Colonic mucosa (tissue), 4 donors: ENCODE measurements around the gene BET1L. TPM values are rescaled to one million over a fixed set of nuclear protein-coding genes. Genes with fewer than 3 reads are reported as not detected.
"Not testable (repeated sequence)": the region's sequence is repeated elsewhere in the genome, so short reads cannot be mapped to it uniquely, and the experiment has no call there.

ENCODE experiments used
- DNase-seq: peaks from one replicate; pipeline ENCODE4 v3.0.0-alpha.2; 2020
- H3K27ac ChIP-seq: fragments of 200-600 bp; one replicate; pipeline ENCODE4 v1.8.0; 2021
- H3K27me3 ChIP-seq: fragments of 200-600 bp; one replicate; pipeline ENCODE4 v1.8.0; 2021
- H3K36me3 ChIP-seq: fragments of 200-600 bp; one replicate; pipeline ENCODE4 v1.8.0; 2021
- H3K4me1 ChIP-seq: fragments of 200-600 bp; one replicate; pipeline ENCODE4 v1.8.0; 2021; ENCODE audit warnings: mild to moderate bottlenecking
- H3K4me3 ChIP-seq: fragments of 200-600 bp; one replicate; pipeline ENCODE4 v1.8.0; 2021
- H3K9ac ChIP-seq, 2 donors: one replicate each; pipeline ENCODE4 v1.7.0; 2013; ENCODE audit warnings: control low read depth in 2 of 2, low read depth in 2 of 2, low read length in 2 of 2
- H3K9me3 ChIP-seq: fragments of 200-600 bp; one replicate; pipeline ENCODE4 v1.8.0; 2021
- intact Hi-C: fragments of 100-400 bp; cut with DNase I; formaldehyde crosslinking; loops from one replicate; pipeline ENCODE4 v1.14.1; 2022
- total RNA-seq, 2 donors: library from RNA; stranded (reverse); fragmentation: NEBNext Ultra II Directional in 1 of 2; extraction: Animal tissue kit (Norgen Biotek cat#: 25700) in 1 of 2; gene quantifications; one replicate each; pipeline ENCODE4 v1.2.1, GENCODE V29; 2021
- TF ChIP-seq, protein P1 (sequence below): fragments of 200-600 bp; IDR thresholded peaks from one replicate; pipeline ENCODE4 v1.8.0; 2022; ENCODE audit warnings: antibody characterized with exemption, mild to moderate bottlenecking
- donor health status: healthy.
- donor health status: DM: no; HTN: no; CAD: no.
- donor health status: DM: no; HTN: no; CAD: no.

Gene BET1L
- total RNA-seq, 2 donors from 2014 or later, result 51.0 to 62.2 TPM

DNA sequence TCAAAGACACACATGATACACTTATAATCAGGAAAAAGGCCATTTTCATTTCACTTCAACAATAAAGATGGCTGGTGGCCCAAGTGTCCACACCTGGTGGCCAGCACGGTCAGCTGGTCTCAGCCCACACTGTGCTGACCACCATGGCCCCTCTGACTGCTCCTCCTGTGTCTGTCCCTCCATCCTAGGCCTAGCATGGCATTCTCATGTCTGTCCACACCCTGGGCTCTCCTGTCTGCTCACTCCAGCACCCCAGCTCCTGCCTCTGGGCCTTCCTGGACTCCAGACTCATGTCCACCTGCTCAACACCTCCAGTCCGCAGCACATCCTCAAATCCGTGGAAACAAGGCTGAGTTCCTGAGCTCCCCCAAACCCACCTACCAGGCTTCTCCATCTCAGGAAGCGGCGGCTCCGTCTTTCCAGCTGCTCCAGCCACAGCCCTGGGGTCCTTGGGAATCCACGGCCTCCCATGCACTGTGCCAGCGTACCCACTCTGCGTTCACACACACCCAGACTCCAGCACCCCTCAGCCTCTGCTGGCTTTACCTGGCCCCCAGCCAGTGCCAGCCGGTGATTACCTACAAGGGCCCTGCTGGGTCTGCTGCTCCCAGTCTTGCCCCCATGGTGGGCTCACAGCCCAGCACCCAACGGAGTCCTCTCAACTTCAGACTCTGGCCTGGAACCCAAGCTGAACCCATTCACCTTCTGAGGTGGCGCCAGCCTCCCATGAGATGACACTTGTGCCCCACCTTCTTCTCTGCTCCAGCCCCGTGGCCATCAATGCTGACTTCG is 15.0 kb upstream of the BET1L start:
- Histone ChIP-seq H3K27ac (no peak overlapping the region), H3K9ac (peak overlapping the region in 1 of 2 donors; percentile 12)
- DNase-seq, result no peak

DNA sequence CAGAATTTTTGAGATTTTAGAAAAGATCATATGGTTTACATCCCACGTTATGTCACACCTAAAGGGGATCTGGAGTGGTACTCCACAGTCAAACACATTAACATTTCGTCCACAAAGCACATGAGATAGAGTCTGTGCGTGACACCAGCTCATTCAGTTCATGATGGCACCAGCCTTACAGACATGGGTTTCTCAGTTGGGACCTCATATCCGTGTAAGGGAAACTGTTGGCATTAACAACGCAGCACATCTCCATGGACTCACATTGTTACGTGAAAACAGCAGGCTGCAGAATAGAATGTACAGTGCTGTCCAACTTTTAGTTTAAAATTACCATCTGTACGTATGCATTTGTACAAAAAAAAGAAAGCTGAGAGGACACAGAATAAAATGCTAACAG is 14.3 kb upstream of the BET1L start:
- TF ChIP-seq, protein P1, sequence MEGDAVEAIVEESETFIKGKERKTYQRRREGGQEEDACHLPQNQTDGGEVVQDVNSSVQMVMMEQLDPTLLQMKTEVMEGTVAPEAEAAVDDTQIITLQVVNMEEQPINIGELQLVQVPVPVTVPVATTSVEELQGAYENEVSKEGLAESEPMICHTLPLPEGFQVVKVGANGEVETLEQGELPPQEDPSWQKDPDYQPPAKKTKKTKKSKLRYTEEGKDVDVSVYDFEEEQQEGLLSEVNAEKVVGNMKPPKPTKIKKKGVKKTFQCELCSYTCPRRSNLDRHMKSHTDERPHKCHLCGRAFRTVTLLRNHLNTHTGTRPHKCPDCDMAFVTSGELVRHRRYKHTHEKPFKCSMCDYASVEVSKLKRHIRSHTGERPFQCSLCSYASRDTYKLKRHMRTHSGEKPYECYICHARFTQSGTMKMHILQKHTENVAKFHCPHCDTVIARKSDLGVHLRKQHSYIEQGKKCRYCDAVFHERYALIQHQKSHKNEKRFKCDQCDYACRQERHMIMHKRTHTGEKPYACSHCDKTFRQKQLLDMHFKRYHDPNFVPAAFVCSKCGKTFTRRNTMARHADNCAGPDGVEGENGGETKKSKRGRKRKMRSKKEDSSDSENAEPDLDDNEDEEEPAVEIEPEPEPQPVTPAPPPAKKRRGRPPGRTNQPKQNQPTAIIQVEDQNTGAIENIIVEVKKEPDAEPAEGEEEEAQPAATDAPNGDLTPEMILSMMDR, result no peak
- DNase-seq, result no peak

More for the DNA sequence above, 15.0 kb upstream of the BET1L start:
- Histone ChIP-seq H3K9me3 (no peaks in the 10 kb centered on the region), H3K27me3 (no peaks in the 10 kb centered on the region), H3K36me3 (no peaks in the 10 kb centered on the region), H3K4me3 (no peak overlapping the region), H3K4me1 (no peaks in the 10 kb centered on the region)
- intact Hi-C loops, result no loop called here
- TF ChIP-seq, protein P1, result no peak

DNA sequence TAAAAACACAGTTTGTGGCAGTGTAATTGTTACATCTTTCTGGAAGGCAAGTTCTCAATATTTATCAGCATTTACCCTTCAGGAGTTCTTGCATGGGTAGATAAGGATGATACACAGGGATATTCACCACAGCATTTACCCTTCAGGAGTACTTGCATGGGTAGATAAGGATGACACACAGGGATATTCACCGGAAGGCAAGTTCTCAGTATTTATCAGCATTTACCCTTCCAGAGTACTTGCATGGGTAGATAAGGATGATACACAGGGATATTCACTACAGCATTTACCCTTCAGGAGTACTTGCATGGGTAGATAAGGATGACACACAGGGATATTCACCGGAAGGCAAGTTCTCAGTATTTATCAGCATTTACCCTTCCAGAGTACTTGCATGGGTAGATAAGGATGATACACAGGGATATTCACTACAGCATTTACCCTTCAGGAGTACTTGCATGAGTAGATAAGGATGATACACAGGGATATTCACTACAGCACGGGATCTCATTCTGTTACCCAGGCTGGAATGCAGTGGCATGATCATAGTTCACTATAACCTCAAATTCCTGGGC is 13.5 kb upstream of the BET1L start:
- H3K27ac ChIP-seq, H3K27me3 ChIP-seq, H3K9ac ChIP-seq, H3K4me1 ChIP-seq, H3K9me3 ChIP-seq, H3K4me3 ChIP-seq, intact Hi-C loops, H3K36me3 ChIP-seq, DNase-seq: not testable (repeated sequence)

More for the DNA sequence above, 14.3 kb upstream of the BET1L start:
- Histone ChIP-seq H3K4me3 (no peak overlapping the region), H3K27me3 (no peaks in the 10 kb centered on the region), H3K27ac (no peak overlapping the region), H3K9me3 (no peaks in the 10 kb centered on the region), H3K9ac (no peak overlapping the region), H3K36me3 (no peaks in the 10 kb centered on the region), H3K4me1 (no peaks in the 10 kb centered on the region)
- intact Hi-C loops, result no loop called here

DNA sequence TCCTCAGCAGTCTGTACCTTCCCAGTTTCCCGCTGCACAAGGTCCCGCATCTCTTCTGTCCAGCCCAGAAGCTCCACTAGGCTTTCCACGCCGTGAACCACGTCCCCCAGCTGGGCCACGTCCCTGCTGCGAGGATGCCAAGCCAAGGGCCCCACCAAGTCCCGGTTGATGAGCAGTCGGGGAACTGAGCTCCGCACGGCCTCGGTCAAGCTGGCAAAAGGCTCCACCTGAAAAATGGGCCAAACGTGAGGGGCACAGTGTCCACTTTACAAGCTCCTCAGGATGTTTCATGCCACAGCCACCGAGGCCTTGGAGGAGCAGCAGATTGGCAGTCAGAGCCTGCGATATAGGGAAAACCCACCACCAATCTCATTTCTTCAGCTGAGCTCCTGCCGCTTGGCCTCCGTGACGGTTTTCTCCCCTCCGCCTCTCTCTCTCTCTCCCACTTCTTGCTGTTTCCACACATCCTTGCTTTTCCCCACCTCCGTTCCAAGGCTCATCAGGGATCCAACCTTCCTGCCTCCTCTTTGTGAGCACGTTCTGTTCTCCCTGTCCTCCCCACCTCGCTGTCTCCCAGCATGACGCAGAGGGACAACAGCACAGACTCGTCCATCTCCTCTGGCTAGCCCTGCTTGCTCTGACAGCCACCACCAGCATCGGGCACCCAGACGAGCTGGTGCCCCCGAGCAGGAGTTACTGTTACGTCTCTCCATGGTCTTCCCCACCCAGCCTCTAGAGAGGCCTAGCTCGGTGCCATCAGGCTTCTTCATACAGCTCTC is 11.8 kb upstream of the BET1L start:
- H3K4me1 ChIP-seq, result no peaks in the 10 kb centered on the region
- no peak overlapping the region for H3K4me3 ChIP-seq
- intact Hi-C loops, result no loop called here
- H3K36me3 ChIP-seq, result peaks cover 7% of the 10 kb centered on the region
- no peak overlapping the region for H3K9ac ChIP-seq
- DNase-seq, result no peak
- H3K27ac ChIP-seq, result no peak overlapping the region
- H3K9me3 ChIP-seq, result no peaks in the 10 kb centered on the region
- TF ChIP-seq, protein P1, result no peak
- no peaks in the 10 kb centered on the region for H3K27me3 ChIP-seq

DNA sequence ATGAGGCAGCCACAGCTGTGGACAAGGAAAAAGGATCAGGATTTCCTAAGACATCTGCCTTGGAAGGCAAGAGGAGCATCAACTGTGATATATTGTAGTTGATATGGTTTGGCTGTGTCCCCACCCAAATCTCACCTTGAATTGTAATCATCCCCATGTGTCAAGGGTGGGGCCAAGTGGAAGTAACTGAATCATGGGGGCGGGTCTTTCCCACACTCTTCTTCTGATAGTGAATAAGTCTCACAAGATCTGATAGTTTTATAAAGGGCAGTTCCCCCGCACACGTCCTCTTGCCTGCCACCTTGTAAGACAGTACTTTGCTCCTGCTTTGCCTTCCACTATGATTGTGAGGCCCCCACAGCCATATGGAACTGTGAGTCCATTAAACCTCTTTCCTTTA is 10.5 kb upstream of the BET1L start:
- Histone ChIP-seq H3K9ac (no peak overlapping the region), H3K4me3 (no peak overlapping the region), H3K9me3 (no peaks in the 10 kb centered on the region), H3K4me1 (no peaks in the 10 kb centered on the region), H3K27me3 (no peaks in the 10 kb centered on the region), H3K36me3 (peaks cover 13% of the 10 kb centered on the region), H3K27ac (no peak overlapping the region)
- TF ChIP-seq, protein P1, result no peak
- DNase-seq, result no peak
- intact Hi-C loops, result no loop called here
